ENCODE data around the gene ARHGEF28.

GRCh38 chr5:73624888-73625287 lies 1.1 kb upstream of the ARHGEF28 start:
- TF ChIP-seq CTCF (conservative IDR thresholded peaks at IDR 0.05; ENCODE audit: low read depth, low read length) (no peak), SMC3 (IDR thresholded peaks at IDR 0.05; ENCODE audit: low read depth, low read length) (no peak)
